ENCODE data around the gene RSU1.

GRCh38 chr10:16679511-16679910 lies 137.7 kb downstream of the RSU1 start:
- TF ChIP-seq CTCF (optimal IDR thresholded peaks at IDR 0.05 in 1 of 3, IDR thresholded peaks at IDR 0.05 in 1 of 3, conservative IDR thresholded peaks at IDR 0.05 in 1 of 3; ENCODE audit: extremely low read depth in 1 of 3, insufficient read depth in 2 of 3, low read length in 3 of 3) = no peak
- no peak for TF ChIP-seq EZH2 (IDR thresholded peaks at IDR 0.05; ENCODE audit: low read length)
